ENCODE measurements around the gene PPP1R1B.

PPP1R1B gene

DNA sequence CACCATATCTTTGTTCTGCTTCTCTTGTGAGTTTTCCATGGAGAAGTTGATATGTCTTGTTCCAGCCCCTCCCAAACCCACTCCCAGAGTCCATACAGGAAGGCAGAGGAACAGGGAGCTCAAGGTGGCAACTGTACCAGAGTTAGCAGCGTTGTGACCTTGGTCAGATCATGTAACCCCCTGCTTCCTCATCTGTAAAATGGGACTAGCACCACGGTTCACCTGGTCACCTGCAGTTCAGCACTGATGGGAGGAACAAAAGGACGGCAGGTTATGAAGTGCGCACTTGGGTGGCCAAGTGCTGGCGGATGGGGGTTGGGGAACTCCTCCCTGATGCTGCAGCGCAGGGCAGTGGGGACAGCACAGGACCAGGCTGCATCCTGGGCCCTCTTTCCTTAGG, 11.3 kb upstream of the PPP1R1B start:
- DNase-seq (ENCODE audit: low read depth, low spot score) = no peak

- no peak for DNase-seq (ENCODE audit: low read depth, low spot score)
Measured at GRCh38 chr17:39617100-39617445, 9.7 kb upstream of the PPP1R1B start.

DNA sequence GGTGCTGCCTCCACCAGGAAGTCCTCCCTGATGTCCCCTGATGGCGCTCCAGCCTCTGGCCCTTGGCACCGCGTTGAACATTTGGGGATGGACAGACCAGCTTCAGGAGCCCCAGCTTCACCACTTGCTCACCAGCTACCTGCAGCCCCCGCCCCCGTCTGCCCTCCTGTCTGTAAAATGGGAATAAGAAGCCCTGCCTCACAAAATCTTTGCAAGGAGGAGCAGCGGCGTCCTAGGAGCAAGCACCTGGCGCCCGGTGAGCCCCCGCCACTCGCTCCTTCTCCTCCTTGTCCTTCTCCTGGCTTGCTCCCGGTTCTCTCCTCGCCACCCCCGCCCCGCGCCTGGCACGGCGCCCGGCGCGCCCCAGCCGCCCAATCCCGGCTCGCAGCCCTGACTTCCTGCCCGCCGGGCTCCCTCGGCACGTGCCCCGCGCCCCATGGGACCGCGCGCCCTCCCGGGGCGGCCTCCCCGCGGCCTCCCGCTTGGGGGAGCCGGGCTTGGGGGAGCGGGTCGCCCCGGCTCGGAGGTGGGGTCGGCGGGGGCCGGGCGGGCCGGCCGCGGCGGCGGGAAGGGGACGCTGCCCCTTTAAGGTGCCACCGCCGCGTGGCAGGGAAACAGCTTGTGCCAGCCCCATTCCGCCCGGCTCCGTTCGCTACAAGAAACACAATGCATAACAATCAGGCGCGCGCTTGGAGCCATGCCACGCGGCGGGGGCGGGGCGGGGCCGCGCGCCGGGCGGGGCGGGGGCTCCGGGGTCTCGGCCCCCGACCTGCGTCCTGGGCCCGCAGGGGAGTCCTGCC, 9.1 kb upstream of the PPP1R1B start:
- no peak for DNase-seq (ENCODE audit: low read depth, low spot score)

- no peak for DNase-seq (ENCODE audit: low read depth, low spot score)
Measured at GRCh38 chr17:39618246-39618913, 8.4 kb upstream of the PPP1R1B start.

DNA sequence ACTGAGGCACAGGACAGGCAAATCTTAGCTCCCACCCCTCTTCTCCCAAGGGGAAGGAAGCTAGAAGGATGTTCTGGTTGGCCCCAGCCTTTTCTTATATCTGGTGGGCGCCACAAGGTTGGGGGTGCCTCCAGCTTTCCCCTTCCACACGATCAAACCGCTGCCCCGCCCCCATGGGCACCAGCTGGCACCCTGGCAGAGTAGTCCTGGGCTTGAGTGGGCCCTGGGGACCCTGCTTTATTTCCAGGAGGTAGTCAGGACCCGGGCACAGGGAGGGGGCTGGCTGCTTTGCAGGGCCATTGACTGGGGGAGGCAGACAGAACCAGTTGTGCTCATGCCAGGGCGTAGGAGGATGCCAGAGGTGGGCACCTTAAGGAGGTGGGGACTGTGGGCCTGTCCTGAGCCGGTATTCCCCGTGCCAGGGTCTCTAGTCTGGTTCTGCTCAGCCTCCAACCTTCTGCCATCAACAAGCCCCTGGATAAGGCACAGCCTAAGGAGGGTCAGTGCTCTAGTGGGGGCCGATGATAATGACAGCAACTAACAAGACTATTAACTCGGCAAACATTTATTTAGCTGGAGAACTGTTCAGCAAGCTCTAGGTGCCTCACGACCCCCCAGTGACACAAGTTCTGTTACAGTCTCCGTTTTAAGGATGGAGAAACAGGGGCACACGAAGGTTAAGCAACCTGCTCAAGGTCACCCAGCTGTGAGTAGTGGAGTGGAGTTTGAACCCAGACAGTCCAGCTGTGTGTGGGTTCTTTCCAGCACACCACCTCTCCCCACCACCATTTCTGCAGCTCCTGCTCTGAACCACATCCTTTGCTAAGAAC, 7.6 kb upstream of the PPP1R1B start:
- DNase-seq (ENCODE audit: low read depth, low spot score) = no peak

DNA sequence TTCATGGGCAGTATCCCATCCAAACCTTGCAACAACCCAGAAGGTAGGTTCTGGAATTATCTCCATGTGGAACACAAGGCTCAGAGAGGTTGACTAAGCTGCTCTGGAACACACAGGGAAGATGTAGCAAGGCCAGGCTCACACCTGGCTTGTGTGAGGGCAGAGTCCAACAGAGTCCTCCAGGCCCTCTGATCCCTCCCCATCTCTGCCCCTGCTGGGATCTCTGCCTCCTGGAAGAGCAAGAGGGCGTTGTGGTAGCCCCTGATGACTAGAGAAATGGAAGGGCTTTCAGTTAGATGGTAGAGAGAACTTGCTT, 7.0 kb upstream of the PPP1R1B start:
- DNase-seq (ENCODE audit: low read depth, low spot score) = no peak

DNA sequence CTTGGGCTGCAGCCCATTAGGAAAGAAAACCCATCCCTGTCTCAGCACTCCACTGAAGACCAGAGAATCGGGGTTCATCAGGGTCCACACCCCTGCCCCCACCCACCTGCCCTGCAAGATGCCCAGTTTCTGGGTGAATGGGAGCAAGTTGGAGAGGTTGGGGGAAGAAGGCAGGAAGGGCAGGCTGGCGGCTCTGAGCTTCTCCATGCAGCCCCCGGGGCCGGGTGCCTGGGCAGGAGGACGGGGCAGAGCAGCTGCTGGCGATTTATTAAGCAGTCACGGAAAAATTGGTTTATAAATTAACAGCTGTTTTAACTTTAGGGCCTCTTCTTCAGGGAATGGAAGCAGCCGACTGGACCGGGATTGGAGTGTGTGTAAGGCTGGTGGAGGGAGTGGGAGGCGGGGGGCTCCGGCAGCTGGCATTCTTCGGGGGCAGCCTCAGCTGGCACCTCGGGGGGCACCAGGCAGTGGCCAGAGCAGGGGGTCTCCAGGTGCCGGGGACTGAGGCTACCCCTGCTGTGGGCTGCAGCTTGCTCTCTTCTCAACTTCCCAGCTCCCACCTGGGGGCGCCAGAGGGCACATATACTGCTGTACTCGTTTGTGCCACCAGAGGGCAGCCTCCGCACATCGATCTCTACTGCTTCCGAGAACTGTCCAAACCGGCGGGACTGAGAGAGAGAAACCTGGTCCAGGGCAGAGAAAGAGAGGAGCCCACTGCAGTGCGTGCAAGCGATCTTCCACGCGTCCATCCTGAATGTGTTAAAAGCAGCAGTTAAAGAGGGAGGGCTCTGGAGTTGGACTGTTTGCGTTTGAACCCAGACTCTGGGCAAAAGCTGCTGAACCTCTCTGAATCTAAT, 5.0 kb upstream of the PPP1R1B start:
- peak; percentile 71 for DNase-seq (ENCODE audit: low read depth, low spot score)

DNA sequence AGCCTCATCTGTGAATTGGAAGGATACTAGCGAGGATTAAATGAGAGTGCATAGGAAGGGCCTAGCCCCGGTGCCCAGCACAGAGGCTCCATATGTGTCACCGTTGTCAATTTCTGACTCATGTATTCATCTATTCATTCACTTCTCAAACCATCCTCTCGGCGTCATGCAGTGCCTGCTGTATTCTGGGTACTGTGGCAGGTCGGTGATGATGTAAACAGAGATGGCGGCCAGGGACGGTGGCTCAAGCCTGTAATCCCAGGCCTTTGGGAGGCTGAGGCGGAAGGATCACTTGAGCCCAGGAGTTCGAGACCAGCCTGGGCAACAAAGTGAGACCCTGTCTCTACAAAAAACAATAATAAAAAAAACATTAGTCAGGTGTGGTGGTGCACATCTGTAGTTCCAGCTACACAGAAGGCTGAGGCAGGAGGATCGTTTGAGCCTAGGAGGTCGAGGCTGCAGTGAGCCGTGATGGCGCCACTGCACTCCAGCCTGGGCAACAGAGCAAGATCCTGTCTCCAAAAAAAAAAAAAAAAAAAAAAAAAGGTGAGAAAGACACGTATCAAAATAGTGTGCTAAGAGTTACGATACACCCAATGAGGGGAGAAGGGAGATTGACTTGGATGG, 4.3 kb upstream of the PPP1R1B start:
- DNase-seq (ENCODE audit: low read depth, low spot score) = no peak

- no peak for DNase-seq (ENCODE audit: low read depth, low spot score)
Measured at GRCh38 chr17:39623356-39623950, 3.3 kb upstream of the PPP1R1B start.

DNA sequence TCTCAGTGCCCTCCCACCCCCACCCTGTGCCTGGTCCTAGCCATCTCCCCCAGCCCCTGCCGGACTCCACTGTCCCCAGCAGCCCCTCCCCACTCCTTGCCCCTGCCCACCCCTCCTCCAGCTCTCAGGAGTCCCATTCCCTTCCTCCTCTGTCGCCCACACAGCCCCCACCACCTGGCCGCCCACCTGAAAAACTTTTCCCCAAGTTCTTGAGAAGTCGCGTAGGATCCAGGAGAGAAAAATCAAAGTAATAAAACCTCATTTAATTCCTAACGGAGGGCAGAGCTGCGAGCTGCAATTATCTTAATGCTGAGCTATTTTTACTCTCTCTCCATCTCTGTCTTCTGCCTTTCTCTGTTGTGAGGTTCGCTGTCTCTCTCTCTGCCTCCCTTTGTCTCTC, 2.4 kb upstream of the PPP1R1B start:
- no peak for DNase-seq (ENCODE audit: low read depth, low spot score)

DNA sequence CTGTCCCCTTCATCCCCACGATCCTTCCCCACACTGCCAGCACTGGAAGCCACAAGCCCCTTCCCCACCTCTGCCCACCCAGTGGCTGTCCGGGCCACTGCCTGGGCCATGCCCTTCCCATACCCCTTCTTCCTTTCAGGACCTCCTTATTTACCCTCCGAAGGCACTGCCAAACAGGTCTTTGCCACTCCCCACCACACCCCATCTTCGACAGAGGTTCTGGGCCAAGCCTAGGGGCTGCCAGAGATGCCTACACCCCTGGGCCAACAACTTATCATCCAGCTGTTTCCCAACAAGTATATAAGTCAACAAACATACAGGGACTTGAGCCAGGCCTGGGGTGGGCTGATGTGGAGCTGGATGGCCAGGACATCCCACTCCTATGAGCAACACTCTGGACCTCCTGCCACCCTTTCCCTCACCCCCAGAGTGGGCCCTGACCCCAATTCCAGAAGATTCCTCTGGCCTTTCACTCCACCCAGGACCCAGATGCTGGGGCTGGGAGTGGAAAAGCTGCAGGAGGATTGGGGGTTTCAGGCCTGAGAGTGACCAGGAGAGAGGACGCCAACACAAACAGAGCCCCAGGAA, 1.5 kb upstream of the PPP1R1B start:
- no peak for DNase-seq (ENCODE audit: low read depth, low spot score)

DNA sequence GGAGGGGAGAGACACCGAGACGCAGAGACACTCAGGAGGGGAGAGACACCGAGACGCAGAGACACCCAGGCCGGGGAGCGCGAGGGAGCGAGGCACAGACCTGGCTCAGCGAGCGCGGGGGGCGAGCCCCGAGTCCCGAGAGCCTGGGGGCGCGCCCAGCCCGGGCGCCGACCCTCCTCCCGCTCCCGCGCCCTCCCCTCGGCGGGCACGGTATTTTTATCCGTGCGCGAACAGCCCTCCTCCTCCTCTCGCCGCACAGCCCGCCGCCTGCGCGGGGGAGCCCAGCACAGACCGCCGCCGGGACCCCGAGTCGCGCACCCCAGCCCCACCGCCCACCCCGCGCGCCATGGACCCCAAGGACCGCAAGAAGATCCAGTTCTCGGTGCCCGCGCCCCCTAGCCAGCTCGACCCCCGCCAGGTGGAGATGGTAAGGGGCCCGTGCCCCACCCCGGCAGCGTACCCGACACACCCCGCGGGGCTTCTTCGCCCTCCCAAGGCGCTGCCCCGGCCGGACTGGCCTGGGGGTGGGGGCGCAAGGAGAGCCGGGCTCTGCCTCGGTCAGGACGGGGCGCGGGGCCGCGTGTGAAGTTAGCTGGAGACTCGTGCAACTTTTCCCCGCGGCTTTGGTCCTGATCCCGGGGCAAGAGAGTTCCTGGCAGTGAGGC, 427 bp downstream of the PPP1R1B start:
- DNase-seq (ENCODE audit: low read depth, low spot score) = no peak

- no peak for DNase-seq (ENCODE audit: low read depth, low spot score)
Measured at GRCh38 chr17:39627712-39628516, 1.2 kb downstream of the PPP1R1B start.

DNA sequence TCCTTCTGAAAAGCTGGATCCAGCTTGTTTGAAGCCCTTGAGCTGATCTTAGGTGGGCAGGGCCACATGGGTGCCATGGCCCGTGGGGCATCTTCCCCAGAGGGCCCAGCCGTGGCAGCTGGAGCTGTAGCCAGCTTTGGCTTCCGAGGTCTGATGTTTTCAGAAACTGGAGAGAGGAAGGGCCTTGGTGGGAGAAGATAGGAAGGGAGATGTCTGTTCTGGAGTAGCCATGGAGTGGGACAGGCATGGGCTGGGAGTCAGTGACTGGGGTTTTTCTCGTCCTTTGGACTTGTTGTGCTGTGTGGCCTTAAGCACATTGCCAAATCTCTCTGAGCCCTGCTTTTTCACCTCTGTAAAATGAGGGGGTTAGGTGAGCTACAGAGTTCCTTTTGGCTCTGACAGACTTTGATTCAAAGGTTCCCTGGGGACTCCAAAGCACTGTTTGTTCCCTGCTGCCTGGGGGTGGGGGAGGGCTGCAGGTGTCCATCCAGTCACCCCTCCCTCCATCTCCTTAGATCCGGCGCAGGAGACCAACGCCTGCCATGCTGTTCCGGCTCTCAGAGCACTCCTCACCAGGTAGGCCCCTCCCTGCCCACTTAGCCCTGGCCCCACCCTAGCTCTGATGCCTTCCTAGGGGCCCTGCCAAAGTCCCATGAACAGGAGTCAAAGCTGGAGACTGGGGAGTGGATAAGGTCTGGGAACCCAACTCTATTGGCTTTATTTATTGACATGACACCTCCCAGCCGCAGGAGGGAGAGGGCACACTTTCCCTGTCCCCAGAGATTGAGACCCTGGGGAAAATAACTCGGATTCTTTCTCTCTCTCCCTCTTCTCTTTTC, 2.1 kb downstream of the PPP1R1B start:
- no peak for DNase-seq (ENCODE audit: low read depth, low spot score)

DNA sequence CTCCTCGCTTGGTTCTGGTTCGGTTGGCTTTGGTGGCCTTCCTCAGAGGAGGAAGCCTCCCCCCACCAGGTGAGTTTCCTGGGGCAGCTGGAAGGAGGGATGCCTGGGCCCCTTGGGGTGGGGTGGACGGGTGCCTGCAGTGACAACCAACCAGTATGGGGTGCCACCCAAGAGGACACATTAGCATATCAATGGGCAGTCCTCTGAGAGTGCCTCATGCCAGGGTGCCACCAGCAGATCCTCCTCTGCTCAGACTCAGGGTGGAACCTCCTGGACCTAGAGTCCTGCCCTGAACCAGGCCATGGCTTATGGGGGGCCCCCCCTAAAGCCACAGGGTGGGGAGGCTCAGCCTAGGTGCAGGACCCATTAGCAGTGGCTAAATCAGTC, 2.7 kb downstream of the PPP1R1B start:
- DNase-seq (ENCODE audit: low read depth, low spot score) = no peak

GRCh38 chr17:39629898-39630297, 3.1 kb downstream of the PPP1R1B start:
- DNase-seq (ENCODE audit: low read depth, low spot score) = no peak

DNA sequence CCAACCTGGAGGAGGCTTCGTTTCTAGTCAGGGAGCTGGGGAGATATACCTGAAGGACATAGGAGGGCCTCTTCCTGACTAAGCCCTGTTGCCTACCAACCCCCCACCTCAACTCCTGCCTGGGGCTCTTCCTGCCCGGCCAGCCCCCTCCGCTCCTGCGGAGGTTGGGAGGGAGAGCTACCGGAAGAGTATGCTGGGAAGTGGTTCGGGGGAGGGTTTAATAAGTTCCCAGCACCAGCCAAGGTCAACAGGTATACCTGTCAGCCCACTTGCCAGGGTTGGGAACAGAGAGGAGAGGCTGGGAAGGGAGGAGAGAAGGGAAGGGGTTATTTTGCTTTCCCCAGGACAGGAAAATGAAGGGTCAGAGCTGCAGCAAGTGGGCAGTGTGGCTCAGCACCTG, 4.7 kb downstream of the PPP1R1B start:
- no peak for DNase-seq (ENCODE audit: low read depth, low spot score)
